Ascending aorta (tissue), 2 donors: Measurements from ENCODE around the gene OCIAD1. TPM values are rescaled to one million over a fixed set of nuclear protein-coding genes. Genes with fewer than 3 reads are reported as not detected.

Source experiments
- DNase-seq, 2 donors: peaks; one replicate each; pipeline ENCODE4 v3.0.0-alpha.2; 2019; ENCODE audit warnings: low spot score in 2 of 2
- H3K27ac ChIP-seq, 2 donors: fragments of 200-600 bp; sonication (generic); one replicate each; pipeline ENCODE4 v1.5.1; 2016 to 2017; ENCODE audit warnings: mild to moderate bottlenecking in 1 of 2
- H3K27me3 ChIP-seq: fragments of 200-600 bp; sonication (generic); one replicate; pipeline ENCODE4 v1.5.1; 2017
- H3K36me3 ChIP-seq, 2 donors: fragments of 200-600 bp; sonication (generic); one replicate each; pipeline ENCODE4 v1.5.1; 2016
- H3K4me1 ChIP-seq, 2 donors: fragments of 200-600 bp; sonication (generic); one replicate each; pipeline ENCODE4 v1.5.1; 2016 to 2017; ENCODE audit warnings: mild to moderate bottlenecking in 1 of 2
- H3K4me3 ChIP-seq, 2 donors: fragments of 200-600 bp; sonication (generic); one replicate each; pipeline ENCODE4 v1.5.1; 2016 to 2017; ENCODE audit warnings: mild to moderate bottlenecking in 1 of 2
- H3K9me3 ChIP-seq, 2 donors: fragments of 200-600 bp; sonication (generic); one replicate each; pipeline ENCODE4 v1.5.1; 2016
- CTCF ChIP-seq, 3 experiments: fragments of 200-600 bp in 2 of 3; fragments of 450-650 bp in 1 of 3; sonication (generic) in 2 of 3; IDR thresholded peaks; one replicate each; pipeline ENCODE4 v1.5.1; 2016 to 2019; ENCODE audit warnings: antibody characterized with exemption in 3 of 3, mild to moderate bottlenecking in 1 of 3, moderate library complexity in 1 of 3
- intact Hi-C: fragments of 100-400 bp; cut with DNase I; formaldehyde crosslinking; loops from one replicate; pipeline ENCODE4 v1.15.1; 2023
- total RNA-seq: library from RNA; depleted of rRNA; stranded (reverse); fragments of >200 nt; gene quantifications from one replicate; pipeline ENCODE4 v1.1.0, GENCODE V29; 2016

The OCIAD1 gene
- total RNA-seq, 1 donor from 2014 or later, result 146 TPM

- Histone ChIP-seq H3K4me1 (peaks cover 0 to 11% of the 10 kb centered on the region in 2 donors), H3K27me3 (no peaks in the 10 kb centered on the region), H3K36me3 (no peaks in the 10 kb centered on the region), H3K9me3 (no peaks in the 10 kb centered on the region), H3K4me3 (no peak overlapping the region), H3K27ac (no peak overlapping the region)
- intact Hi-C loops, result no loop called here
- no peak for TF ChIP-seq CTCF (IDR thresholded peaks at IDR 0.05)
- no peak for DNase-seq
Measured at GRCh38 chr4:48910511-48910910, 79.6 kb downstream of the OCIAD1 start.

Other genes with a start within 250 kb of the OCIAD1 start
- gene FRYL, start 50.8 kb upstream of the OCIAD1 start, total RNA-seq, result 40.6 TPM
- gene OCIAD2, start 75.7 kb downstream of the OCIAD1 start, total RNA-seq, result 1.9 TPM
- gene CWH43, start 155.2 kb downstream of the OCIAD1 start, total RNA-seq, result not detected